Right hindlimb (tissue), 1 donor: ENCODE results near the gene ARFGEF3.
"Not testable (repeated sequence)": the region's sequence is repeated elsewhere in the genome, so short reads cannot be mapped to it uniquely, and the experiment has no call there.

Experiments used
- DNase-seq: peaks from one replicate; pipeline ENCODE4 v3.0.0-alpha.2; 2018

ARFGEF3 gene, protein sequence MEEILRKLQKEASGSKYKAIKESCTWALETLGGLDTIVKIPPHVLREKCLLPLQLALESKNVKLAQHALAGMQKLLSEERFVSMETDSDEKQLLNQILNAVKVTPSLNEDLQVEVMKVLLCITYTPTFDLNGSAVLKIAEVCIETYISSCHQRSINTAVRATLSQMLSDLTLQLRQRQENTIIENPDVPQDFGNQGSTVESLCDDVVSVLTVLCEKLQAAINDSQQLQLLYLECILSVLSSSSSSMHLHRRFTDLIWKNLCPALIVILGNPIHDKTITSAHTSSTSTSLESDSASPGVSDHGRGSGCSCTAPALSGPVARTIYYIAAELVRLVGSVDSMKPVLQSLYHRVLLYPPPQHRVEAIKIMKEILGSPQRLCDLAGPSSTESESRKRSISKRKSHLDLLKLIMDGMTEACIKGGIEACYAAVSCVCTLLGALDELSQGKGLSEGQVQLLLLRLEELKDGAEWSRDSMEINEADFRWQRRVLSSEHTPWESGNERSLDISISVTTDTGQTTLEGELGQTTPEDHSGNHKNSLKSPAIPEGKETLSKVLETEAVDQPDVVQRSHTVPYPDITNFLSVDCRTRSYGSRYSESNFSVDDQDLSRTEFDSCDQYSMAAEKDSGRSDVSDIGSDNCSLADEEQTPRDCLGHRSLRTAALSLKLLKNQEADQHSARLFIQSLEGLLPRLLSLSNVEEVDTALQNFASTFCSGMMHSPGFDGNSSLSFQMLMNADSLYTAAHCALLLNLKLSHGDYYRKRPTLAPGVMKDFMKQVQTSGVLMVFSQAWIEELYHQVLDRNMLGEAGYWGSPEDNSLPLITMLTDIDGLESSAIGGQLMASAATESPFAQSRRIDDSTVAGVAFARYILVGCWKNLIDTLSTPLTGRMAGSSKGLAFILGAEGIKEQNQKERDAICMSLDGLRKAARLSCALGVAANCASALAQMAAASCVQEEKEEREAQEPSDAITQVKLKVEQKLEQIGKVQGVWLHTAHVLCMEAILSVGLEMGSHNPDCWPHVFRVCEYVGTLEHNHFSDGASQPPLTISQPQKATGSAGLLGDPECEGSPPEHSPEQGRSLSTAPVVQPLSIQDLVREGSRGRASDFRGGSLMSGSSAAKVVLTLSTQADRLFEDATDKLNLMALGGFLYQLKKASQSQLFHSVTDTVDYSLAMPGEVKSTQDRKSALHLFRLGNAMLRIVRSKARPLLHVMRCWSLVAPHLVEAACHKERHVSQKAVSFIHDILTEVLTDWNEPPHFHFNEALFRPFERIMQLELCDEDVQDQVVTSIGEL (N-terminal part only)

DNA sequence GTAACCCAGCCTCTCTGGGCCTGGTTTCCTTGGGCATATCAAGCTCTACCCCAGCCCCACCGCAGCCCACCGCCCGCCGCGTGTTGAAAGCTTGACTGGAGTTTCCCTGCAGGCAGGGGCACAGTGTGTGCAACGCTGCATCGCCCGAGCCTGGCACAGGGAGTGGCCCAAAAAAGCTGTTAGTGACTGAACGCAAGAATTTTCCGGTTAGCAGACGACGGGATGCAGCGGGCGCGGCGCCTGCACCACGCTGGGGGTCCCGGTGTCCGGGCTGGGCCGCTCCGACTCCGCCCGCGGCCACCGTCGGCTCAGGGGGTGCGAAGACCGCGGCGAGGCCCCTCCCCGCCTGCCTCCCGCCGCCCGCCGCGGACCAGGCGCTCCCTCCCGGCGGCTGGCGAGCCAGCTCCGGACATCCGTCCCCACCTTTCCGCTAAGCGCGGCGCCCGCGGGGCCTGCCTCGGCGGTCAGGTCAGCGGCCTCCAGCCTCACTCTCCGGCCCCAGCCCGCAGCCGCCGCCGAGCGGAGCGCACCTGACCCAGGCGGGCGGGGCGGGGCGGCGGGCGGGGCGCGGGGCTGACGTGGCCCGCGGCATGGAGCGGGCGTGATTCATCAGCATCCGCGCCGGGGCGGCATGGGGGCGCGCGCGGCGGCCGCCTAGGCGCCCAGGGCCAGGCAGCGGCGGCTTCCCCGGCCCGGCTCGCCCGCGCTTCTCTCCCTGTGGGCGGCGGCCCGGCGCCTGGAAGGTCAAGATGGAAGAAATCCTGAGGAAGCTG is at the start of gene ARFGEF3:
TSS of gene ARFGEF3 (plus strand) at position 602 of the 773 bp plus-strand sequence. CDS start at position 750, 148 bp downstream.
- peak; percentile 25 for DNase-seq

DNA sequence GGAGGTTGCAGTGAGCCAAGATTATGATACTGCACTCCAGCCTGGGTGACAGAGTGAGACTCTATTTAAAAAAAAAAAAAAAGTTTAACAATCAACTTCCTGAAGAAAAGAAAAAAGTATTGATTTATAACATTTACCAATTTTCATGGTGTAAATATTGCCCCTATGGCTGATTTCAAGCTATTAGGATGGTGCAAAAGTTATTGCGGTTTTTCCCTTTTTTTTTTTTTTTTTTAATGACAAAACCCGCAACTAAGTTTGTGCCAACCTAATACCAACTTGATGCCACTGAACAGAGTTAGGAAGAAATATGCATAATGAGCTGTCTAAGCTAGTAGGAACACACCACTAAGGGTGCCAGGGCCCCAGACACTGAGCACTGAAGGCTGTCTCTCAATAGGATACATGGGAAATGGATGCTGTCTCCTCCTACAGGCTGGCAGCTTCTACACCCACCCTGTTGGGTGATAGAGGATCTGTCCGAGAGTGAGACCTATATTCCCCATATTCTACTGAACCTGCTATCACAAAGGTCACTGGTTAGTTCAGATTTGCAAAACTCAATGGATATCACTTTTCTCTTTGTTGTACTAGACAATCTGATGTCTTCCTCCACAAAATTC is 48.0 kb upstream of the ARFGEF3 start:
- no peak for DNase-seq

DNA sequence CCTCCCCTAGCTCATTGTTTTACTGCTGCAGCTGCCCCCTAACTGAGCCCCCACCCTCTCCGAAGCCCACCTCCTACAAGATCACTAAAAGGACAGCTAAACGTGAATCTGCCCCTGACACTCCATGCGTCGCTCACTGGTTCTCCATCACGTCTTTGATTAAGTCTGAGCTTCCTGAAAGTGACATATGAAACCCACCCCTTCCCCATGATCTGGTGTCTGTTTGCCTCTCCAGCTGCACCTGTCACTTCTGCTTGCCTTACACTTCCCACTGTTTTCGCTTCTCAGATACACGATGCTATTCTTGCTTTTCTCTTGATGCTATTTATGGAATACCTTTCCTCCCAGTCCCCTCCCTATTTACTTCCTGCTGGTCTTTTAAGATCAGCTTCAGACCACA is 46.5 kb upstream of the ARFGEF3 start:
- no peak for DNase-seq

DNA sequence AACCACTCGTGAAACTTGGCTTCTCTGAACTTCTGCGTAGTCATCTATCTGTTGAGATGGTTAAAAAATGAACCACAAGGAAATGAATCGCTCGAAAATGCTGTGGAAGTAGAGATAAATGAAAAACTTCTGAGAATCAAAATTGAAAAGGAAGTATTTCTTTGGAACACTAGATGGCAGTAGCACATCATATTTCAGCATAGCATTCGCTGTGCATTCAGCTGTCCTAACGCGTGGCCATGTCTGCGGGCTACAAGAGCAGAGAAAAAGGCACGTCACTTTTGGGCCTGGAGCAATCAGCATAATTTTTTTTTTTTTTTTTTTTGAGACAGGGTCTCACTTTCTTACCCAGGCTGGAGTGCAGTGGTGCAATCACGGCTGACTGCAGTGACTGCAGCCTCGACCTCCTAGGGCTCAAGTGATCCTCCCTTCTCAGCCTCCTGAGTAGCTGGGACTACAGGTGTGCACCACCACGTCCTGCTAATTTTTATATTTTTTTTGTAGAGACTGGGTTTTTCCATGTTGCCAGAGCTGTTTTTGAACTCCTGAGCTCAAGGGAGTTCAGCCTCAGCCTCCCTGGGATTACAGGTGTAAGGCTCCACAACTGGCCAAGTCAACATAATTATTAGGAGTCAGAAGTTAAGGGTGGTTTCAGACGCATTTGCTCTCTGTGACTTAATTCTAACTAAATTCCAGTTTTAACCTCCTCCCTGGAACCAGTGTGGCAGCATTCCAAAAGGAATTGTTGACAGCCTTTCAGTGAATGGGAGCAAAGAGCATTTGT is 45.7 kb upstream of the ARFGEF3 start:
- DNase-seq: peak; percentile 37

DNA sequence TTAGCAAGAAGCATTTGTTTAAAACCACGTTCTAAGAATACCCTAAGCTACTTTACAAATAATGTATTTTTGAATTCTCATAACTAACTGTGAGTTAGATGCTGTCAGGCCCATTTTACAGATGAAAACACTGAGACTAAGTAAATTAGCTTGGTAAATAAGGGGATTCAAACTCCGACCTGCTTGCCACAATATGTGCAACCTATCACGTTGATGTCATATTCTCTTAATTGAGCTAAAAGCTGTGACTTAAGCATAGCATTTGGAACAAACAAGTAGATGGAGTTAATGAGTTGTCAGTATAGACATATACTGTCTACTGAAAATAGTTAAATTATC is 45.1 kb upstream of the ARFGEF3 start:
- DNase-seq: no peak

DNA sequence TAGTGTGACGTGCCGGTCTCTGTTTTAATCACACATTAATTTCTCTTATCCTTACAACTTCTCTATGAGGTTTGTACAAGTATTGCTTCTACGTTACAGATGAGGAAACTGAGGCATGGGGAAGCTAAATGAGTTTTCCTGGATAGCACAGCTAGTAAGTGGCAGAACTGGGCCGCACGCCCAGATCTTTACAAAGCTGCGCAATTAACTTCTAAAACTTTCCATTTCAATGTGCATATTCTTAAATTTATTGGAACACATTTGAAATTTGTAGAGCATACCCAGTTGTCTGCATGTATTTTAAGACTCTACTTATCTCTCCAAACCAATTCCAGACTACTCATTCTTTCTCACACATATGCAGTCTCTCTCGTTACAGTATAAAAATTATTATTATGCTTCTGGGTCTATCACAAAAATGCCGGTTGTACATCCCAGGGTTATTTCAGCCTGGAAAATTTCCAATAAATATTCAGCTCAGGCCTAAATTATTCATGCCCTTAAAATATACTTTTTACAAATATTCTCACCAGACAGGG is 44.3 kb upstream of the ARFGEF3 start:
- DNase-seq: no peak

DNA sequence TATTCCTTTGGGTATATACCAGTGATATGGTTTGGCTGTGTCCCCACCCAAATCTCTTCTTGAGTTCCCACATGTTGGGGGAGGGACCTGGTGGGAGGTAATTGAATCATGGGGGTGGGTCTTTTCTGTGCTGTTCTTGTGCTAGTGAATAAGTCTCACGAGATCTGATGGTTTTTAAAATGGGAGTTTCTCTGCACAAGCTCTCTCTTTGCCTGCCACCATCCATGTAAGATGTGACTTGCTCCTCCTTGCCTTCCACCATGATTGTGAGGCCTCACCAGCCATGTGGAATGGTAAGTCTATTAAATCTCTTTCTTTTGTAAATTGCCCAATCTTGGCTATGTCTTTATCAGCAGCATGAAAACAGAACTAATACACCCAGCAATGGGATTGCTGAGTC is 42.5 kb upstream of the ARFGEF3 start:
- DNase-seq: not testable (repeated sequence)

DNA sequence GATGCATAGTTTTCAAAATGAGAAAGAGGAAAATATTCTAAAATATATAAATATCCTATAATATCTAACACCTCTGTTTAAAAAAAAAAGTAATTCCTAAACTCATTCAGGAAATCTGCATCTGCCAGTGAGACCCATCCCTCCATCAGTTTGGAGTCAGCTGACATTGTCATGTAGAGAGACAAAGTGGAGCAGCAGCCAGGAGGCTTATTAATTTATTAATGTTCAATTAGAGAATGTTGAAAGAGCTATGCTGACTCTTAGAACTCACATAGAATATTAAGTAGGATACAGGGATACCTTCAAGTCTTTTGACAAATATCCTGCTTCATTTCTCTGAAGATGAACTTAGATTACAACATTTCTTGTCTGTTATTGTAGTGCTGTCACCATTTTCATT is 41.8 kb upstream of the ARFGEF3 start:
- no peak for DNase-seq

DNA sequence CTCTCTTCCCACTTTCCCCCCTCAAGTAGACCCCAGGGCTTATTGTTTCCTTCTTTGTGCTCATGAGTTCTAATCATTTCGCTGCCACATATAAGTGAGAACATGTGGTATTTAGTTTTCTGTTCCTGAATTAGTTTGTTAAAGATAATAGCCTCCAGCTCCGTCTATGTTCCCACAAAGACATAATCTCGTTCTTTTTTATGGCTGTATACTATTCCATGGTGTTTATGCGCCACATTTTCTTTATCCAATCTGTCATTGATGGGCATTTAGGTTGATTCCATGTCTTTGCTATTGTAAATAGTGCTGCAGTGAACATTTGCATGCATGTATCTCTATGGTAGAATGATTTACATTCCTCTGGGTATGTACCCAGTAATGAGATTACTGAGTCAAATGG is 37.6 kb upstream of the ARFGEF3 start:
- DNase-seq: no peak

DNA sequence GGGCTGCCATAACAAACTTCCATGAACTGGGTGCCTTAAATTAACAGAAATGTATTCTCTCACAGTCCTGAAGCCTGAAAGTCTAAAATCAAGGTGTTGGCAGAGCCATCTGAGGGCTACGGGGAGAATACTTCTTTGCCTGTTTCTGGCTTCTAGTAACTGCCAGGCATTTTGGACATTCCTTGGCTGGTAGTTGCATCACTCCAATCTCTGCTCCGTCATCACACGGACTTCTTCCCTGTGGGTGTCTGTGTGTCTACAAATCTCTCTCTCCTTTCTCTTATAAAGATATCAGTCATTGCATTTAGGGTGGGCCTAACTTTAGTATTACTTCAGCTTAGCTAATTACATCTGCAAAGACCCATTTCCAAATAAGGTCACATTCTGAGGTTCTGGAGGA is 33.6 kb upstream of the ARFGEF3 start:
- no peak for DNase-seq

DNA sequence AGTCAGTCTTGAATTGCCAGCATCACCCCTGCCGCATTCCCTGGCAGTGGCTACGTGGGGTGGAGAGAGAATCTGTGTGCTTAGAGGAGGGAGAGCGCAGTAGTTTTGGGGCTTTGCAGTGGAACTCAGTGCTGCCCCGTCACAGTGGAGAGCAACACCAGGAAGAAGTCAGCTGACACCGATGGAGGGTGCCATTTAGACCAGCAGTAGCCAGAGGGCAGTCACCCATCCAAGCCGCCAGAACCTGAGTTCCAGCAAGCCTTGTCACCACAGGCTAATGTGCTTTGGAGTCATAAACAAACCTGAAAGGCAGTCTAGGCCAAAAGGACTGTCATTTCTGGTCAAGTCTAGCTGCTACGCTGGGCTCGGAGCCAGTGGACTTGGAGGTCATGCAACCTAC is 32.5 kb upstream of the ARFGEF3 start:
- no peak for DNase-seq

DNA sequence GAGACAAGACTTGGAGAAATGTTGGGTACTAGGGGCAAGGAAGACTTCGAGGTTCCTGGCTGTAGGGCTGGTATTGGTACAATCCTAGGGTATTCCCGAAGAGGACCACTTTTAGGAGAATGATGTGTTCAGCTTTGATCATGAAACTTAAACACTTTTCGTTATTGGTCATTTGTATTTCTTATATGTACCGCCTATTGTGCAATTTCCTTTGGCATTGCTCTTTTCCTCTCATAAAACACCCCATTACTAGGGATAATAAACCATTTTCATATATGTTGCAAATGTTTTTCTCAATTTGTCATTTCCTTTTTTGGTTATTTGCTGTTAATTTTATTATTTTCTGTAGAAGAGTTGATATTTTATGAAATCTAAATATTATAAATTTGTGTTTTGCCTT is 18.9 kb upstream of the ARFGEF3 start:
- no peak for DNase-seq

DNA sequence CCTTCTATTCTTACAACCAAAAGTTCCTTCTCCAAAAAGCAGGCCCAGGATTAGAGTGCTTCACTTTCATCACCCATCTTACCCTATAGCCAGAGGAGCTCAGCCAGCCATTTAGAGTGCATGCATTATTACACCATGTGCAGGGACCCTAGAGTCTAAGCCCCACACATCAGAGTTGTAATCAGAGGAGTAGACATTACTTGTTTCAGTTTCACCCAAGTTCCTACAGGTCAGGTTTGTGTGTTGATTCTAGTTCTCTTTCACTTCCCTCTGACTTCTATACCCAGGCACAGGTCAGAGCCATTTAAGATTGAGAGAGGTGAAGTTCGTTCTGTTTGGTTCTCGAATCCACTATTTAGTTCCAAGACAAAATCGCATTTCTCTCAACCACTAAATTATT is 16.3 kb upstream of the ARFGEF3 start:
- DNase-seq: no peak

DNA sequence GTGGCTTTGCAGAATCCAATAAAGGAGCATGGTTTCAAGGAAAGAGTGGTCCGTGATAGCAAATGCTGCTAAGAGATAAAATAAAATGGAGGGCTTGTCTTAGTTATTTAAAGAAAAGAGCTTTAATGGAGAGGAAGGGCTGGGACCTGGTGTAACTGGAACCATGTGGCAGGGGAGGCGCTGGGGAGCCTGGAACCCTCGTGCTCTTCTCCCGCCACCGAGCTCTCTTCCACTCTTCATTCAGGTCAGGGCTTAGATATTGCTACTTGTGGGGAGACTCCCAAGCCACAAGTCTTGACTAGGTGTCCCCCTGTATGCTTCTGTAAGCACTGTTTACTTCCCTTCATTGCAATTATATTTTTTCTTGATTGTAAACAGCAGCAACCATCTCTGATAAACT is 15.2 kb upstream of the ARFGEF3 start:
- no peak for DNase-seq

DNA sequence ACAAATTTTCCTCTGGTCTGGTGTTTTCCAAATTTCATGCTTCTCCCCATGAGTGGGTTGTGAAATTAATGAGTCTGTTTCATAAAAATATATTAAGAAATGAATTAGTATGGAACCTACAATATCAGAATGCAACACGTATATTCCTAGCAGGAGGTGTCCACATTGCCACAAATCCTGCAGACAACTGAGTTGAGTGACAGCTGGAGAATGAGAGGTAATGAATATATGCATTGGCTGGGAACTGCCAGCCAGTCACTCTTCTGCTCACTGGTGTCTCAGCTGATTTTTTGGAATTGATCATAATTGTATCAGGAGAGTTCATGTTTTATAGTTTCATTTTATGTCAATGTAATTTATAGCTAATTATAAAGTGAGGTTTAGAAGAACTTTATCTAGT is 6.3 kb upstream of the ARFGEF3 start:
- DNase-seq: no peak

DNA sequence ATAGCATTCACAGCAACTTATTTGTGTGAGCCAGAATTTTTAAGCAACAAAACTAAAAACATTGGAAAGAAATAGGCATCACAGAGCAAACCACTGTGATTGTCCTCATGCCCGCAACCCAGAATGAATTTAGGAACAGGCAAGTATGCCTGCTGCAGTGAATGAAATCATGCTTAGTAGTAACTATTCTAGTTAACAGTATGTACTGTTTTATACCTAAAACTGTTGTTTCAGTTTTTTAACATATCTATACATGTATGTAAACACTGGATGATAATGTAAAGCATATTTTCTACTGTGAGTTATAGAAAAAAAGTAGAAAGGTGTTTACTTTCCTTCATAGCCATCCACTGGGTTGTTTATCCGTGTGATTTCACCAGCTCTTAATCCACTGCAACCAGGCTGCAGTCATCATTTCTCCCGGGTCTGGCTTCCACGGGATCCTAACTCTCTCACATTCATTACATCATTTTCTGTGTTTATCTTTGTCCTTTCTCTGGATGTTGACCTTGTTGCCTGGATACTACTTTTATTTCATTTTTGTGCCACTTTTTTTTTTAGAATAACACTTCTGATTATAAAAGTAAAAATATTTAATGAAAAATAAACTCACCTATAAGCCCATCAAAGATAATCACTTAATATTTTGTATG is 3.6 kb upstream of the ARFGEF3 start:
- DNase-seq: no peak

DNA sequence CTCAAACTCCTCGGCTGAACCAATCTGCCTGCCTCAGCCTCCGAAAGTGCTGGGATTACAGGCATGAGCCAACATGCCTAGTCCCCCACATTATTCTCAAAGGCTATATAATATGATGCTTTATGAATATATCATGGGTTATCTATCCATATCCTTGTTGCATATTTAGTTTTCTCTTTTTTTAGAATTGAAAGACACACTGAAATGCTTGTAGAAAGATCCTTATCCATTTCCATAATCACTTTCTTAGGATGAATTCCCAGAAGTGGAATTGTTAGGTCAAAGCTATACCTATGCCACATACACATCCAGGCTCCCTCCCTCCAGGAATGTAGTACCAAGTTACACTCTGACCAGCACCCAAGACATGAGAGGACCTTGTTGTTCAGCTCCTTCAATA is 2.5 kb upstream of the ARFGEF3 start:
- DNase-seq: no peak

DNA sequence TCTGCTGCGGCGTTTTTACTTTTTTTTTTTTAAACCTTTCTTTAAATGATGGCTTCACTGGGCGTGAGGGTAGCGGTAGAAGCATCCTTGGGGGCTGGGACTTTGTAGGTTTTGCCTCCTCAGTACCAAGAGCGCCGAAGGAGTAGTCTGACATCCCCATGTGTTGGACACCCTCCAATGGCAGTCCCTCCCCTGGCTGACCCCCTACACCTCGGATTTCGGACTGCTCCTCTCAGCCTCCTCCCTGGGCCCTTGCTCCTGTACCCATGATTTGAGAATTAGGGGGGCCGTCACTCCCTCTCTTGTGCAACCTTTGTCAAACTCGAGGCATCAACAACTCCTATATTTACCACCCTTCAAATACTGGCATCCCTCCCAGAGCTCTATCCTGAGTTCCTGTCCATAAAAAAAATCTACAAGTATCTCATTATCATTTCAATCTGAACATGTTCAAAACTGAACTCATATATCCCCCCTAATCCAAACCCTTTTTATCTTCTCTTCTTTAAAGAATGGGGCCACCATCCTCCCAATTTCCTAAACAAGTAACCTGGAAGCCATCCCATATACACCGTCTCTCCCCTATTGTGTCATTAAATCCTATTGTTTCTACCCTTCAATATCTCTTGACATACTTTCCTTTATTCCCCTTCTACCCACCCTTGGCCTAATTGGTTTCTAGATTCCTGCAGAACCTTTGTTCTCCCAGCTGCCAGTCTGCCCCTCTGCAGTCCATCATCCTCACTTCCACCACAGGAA is 1.2 kb upstream of the ARFGEF3 start:
- no peak for DNase-seq

DNA sequence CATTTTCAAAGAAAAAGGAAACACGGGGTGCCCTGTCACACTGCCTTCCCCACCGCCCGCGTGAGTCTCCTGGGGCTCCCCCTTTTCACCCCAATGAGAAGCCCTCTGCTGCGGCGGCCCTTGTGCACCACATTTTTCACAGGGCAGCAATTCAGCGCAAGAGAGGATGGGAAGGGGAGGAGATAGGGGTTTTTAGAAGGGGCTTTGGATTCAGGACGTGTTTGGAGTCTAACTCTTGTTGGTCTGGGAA is 726 bp upstream of the ARFGEF3 start:
- no peak for DNase-seq
